ENCODE measurements around the gene RNF222.

GRCh38 chr17:8417806-8418205 lies 20.2 kb upstream of the RNF222 start:
- TF ChIP-seq POLR2A (IDR thresholded peaks at IDR 0.05) = no peak
- TF ChIP-seq, protein P1, sequence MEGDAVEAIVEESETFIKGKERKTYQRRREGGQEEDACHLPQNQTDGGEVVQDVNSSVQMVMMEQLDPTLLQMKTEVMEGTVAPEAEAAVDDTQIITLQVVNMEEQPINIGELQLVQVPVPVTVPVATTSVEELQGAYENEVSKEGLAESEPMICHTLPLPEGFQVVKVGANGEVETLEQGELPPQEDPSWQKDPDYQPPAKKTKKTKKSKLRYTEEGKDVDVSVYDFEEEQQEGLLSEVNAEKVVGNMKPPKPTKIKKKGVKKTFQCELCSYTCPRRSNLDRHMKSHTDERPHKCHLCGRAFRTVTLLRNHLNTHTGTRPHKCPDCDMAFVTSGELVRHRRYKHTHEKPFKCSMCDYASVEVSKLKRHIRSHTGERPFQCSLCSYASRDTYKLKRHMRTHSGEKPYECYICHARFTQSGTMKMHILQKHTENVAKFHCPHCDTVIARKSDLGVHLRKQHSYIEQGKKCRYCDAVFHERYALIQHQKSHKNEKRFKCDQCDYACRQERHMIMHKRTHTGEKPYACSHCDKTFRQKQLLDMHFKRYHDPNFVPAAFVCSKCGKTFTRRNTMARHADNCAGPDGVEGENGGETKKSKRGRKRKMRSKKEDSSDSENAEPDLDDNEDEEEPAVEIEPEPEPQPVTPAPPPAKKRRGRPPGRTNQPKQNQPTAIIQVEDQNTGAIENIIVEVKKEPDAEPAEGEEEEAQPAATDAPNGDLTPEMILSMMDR (IDR thresholded peaks at IDR 0.05) = no peak

Data from stomach (tissue), 4 donors.